ENCODE measurements around the gene CACNA1I.

Gene CACNA1I

GRCh38 chr22:39735776-39736175 is 165.2 kb downstream of the CACNA1I start:
- ChIA-PET CTCF (interaction anchor here (0.7 to 1.2 kb wide), 3 partner anchors 41 to 201 kb away, joined by 3 to 4 read pairs (median 3); no protein-coding TSS in a partner anchor), POLR2A (no interaction called here)
- Histone ChIP-seq H3K4me3 (ENCODE audit: low read depth, low read length) (no peak overlapping the region), H3K27ac (ENCODE audit: extremely low read depth, low read depth, low read length) (no peak overlapping the region), H3K4me1 (ENCODE audit: control insufficient read depth, insufficient read depth, low read length) (no peaks in the 10 kb centered on the region), H3K36me3 (ENCODE audit: control insufficient read depth in 2 of 2, insufficient read depth in 1 of 2, low read length in 2 of 2) (no peaks in the 10 kb centered on the region), H3K9me3 (ENCODE audit: control insufficient read depth, insufficient read depth, low read depth, low read length) (no peaks in the 10 kb centered on the region)
- TF ChIP-seq ZBTB11 (tag by site-specific recombination; conservative IDR thresholded peaks at IDR 0.05; ENCODE audit: low read depth) (no peak), ZNF580 (tag by site-specific recombination; IDR thresholded peaks at IDR 0.05) (no peak), REST (tag by site-specific recombination; IDR thresholded peaks at IDR 0.05) (no peak), ZNF548 (tag by site-specific recombination; IDR thresholded peaks at IDR 0.05) (no peak), ZSCAN23 (tag by site-specific recombination; IDR thresholded peaks at IDR 0.05) (no peak), ZNF501 (tag by site-specific recombination; IDR thresholded peaks at IDR 0.05) (no peak), ZSCAN4 (tag by site-specific recombination; IDR thresholded peaks at IDR 0.05) (no peak), ZBTB7A (tag by site-specific recombination; IDR thresholded peaks at IDR 0.05; ENCODE audit: low read depth) (no peak), KLF7 (tag by site-specific recombination; IDR thresholded peaks at IDR 0.05; ENCODE audit: borderline replicate concordance) (no peak), BCL11A (tag by site-specific recombination; IDR thresholded peaks at IDR 0.05; ENCODE audit: low read depth) (no peak), SP7 (tag by site-specific recombination; IDR thresholded peaks at IDR 0.05) (no peak)

GRCh38 chr22:39738746-39739145 is 168.2 kb downstream of the CACNA1I start:
- Histone ChIP-seq H3K36me3 (ENCODE audit: control insufficient read depth in 2 of 2, insufficient read depth in 1 of 2, low read length in 2 of 2) (no peaks in the 10 kb centered on the region), H3K9me3 (ENCODE audit: control insufficient read depth, insufficient read depth, low read depth, low read length) (no peaks in the 10 kb centered on the region), H3K4me1 (ENCODE audit: control insufficient read depth, insufficient read depth, low read length) (no peaks in the 10 kb centered on the region), H3K4me3 (ENCODE audit: low read depth, low read length) (no peak overlapping the region), H3K27ac (ENCODE audit: extremely low read depth, low read depth, low read length) (no peak overlapping the region)
- no peak for TF ChIP-seq ZBTB1 (tag by site-specific recombination; IDR thresholded peaks at IDR 0.05)
- TF ChIP-seq ZNF426 (tag by site-specific recombination; IDR thresholded peaks at IDR 0.05): no peak
- no peak for TF ChIP-seq ZNF221 (tag by site-specific recombination; IDR thresholded peaks at IDR 0.05; ENCODE audit: borderline replicate concordance)
- TF ChIP-seq ZNF548 (tag by site-specific recombination; IDR thresholded peaks at IDR 0.05): no peak
- no peak for TF ChIP-seq ZNF391 (tag by site-specific recombination; IDR thresholded peaks at IDR 0.05; ENCODE audit: borderline replicate concordance, low read depth)
- no peak for TF ChIP-seq ZNF76 (tag by site-specific recombination; IDR thresholded peaks at IDR 0.05; ENCODE audit: borderline replicate concordance, low read depth)
- no peak for TF ChIP-seq ZIC2 (tag by site-specific recombination; IDR thresholded peaks at IDR 0.05)
- no peak for TF ChIP-seq ZNF561 (tag by site-specific recombination; IDR thresholded peaks at IDR 0.05; ENCODE audit: borderline replicate concordance)
- no peak for TF ChIP-seq ZNF362 (tag by site-specific recombination; IDR thresholded peaks at IDR 0.05)
- no peak for TF ChIP-seq ZNF830 (tag by site-specific recombination; IDR thresholded peaks at IDR 0.05; ENCODE audit: low read depth)
- TF ChIP-seq ZNF629 (tag by site-specific recombination; IDR thresholded peaks at IDR 0.05): no peak
- no peak for TF ChIP-seq ZNF549 (tag by site-specific recombination; IDR thresholded peaks at IDR 0.05)
- TF ChIP-seq KLF7 (tag by site-specific recombination; IDR thresholded peaks at IDR 0.05; ENCODE audit: borderline replicate concordance): no peak
- TF ChIP-seq ZNF37A (tag by site-specific recombination; IDR thresholded peaks at IDR 0.05): no peak
- no peak for TF ChIP-seq ZNF366 (tag by site-specific recombination; conservative IDR thresholded peaks at IDR 0.05)
- CTCF ChIA-PET: interaction anchor here (1.0 kb wide), 2 partner anchors 12 to 27 kb away, joined by 3 to 5 read pairs; no protein-coding TSS in a partner anchor
- POLR2A ChIA-PET: no interaction called here

All from HEK293 (cell line).